ENCODE measurements around the gene P2RY12.

Gene P2RY12

DNA sequence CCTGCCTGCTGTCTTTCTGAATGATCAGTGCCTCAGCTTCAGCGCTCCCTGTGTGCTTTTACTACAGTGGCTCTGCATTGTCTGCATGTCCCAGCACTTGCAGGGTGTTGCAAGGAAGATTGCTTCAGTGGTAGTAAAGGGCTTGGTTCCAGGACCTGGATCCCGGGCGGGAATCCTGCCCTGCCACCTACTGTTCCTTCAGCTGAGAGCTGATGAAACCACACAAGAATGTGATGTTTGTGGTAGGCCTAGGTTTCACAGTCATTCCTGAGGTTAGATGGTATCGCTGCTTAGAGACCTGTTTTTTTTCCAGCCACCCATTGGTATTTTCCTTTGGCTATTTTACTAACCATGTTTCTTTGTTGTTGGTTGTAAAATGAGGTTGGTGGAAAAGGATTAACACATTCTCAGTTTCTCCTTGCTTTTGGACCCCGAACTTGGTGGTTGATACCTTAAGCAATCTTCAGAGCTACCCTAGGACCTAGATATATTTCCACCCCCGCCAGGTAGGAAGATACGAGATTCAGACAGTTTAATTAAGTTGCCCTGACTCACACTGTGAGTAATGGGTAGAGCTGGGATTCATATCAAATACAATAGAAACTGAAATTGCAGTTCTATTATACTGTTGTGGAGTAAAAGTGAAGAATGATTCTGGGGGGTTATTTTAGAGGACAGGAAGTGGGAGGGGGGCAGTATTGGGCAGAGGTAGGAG, 79.3 kb downstream of the P2RY12 start:
- DNase-seq, result no peak

GRCh38 chr3:151303751-151304150, 80.8 kb downstream of the P2RY12 start:
- no peak for DNase-seq

DNA sequence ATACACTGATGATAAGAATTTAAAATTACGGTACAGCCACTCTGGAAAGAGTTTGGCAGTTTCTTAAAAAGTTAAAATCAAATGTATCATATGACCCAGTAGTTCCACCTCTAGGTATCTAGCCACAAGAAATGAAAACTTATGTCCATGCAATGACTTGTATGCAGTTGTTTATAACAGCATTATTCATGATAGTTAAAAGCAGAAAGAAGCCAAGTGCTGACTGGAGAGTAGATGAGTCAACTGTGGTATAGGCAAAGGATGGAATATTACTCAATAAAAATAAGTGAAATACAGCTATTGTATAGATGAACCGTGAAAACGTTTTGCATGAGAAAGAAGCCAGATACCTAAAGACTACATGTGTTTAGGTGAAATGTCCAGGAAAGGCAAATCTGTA, 82.8 kb downstream of the P2RY12 start:
- no peak for DNase-seq

GRCh38 chr3:151300539-151300938, 84.0 kb downstream of the P2RY12 start:
- no peak for DNase-seq

DNA sequence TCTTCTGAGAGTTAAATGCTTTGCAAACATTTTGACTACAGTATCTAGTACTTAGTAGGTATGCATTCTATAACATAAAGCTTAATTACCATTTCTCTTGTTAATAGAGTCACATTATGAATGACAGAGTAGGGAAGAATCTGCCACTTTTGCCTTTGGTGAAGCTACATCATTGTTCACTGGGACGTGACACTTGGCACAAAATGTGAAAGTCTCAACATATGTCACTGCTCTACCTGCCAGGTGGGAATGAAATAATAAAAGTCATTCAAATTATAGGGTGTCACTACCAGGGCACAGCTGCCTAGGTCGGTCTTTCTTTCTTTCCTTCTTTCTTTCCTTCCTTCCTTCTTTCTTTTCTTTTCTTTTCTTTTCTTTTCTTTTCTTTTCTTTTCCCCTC, 85.5 kb downstream of the P2RY12 start:
- DNase-seq, result no peak

DNA sequence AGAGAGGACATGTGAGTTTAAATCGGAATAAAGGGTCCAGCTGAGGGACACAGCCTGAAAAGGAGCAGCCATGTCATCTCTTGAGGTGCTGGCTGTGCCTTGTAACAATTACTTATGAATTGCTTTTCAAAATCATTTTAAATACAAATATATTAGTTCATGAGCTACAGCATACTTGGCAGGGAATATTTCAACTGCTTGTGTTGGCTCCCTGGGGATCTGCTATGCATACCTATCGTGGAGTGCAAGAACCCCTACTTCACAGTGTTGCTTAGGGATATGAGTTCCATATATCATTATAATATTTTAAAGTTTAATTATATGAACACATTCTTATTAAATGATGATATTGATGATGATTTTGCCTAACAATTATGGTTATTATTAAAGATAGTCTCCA, 87.1 kb downstream of the P2RY12 start:
- DNase-seq, result no peak

- DNase-seq, result no peak
Observed at GRCh38 chr3:151296226-151296625, 88.3 kb downstream of the P2RY12 start.

GRCh38 chr3:151293127-151293526, 91.4 kb downstream of the P2RY12 start:
- no peak for DNase-seq

DNA sequence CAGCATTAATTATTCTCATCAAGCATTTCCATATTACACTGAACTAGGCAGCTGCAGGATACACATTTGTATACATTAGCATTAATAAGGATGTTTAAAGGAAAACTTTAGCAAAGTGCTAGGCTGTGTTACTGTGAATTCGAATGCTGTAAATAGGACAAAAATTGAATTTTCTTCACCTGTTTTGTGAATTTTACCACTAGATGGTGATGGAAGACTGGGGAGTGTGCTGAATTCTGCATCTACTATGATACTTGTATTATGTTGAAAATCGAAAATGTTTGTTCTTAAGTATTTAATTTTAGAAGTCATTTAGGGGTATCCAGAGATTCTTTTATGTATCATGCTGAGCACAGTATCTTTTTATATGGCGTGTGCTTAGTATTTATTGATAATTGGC, 93.9 kb downstream of the P2RY12 start:
- no peak for DNase-seq

DNA sequence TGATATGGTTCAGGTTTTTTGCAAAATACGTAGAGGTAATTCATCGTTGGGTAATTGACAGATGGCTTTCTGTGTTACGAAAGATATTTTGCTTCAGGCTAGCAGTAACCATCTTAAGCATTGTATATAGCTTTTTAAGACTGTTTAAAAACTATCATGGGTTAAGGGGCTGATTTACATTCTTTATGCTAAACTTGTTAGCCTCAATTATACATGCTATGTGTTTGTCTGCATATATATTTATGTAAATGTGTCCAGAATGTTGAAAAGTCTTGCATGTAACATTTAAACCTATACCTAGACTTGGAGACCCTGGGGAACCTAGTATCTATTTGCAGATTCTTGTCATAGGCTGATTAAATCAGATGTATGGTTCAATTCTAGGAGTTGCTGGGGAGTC, 95.1 kb downstream of the P2RY12 start:
- no peak for DNase-seq
